Tongue (tissue), 2 donors: Measurements from ENCODE around the gene TACC2. TPM values are rescaled to one million over a fixed set of nuclear protein-coding genes. Genes with fewer than 3 reads are reported as not detected.

Experiments
- DNase-seq: peaks from one replicate; pipeline ENCODE4 v3.0.0-alpha.2; 2015
- total RNA-seq: library from RNA; depleted of rRNA; stranded (reverse); fragments of >200 nt; gene quantifications from one replicate; pipeline ENCODE4 v1.2.3, GENCODE V29; 2014

TACC2 gene
- total RNA-seq, 1 donor from 2014 or later: 128 TPM

DNA sequence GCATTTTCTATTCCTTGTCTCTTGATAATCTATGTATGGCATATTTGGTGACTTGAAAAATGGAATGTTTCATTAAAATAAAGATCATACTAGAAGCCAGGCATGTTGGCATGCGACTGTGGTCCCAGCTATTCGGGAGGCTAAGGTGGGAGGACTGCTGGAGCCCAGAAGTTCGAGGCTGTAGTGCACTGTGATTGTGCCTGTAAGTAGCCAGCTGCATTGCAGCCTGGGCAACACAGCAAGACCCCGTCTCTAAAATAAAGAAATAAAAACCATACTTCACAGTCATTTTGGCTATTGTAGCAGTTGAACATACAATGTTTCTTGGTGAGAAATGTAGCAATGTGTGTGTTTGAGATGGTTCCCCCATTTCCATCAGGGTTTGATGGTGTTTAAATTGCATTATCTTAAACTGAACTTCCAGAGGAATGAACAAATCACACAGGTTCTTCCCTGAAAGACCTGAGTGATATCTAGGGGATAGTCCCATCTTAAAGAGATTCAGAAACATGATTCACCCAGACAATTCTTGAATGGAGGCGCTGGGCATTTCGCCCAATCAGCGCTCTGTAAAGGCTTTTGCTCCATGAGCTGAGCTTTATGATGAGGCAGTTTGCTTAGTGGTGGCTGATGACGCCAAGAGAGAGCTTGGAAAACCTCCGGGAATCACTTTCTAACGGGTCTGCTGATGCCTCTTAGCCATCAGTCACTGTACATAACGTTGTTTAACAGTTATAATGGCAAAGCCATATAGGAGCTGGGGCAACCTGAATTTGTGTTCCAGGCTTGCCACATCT, 262.7 kb downstream of the TACC2 start:
- DNase-seq: no peak

DNA sequence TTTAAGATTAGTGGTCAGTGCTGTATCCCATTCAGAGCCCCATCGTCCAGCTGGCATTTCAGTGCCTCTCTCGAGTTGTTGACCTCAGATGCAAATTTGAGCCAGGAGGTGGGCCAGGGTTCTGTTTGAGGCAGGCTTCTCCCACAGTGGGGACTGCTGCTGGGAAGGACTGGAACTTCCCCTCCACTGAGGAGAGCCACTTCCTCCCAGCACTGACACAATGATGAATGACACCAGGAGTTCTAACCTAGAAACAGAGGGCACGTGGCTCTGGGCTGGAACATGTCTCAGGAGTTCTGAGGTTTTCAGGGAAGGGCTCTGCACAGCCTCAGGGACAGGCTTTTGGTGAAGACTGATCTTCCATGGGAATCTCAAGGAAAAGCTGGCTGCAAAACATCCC, 263.8 kb downstream of the TACC2 start:
- no peak for DNase-seq

DNA sequence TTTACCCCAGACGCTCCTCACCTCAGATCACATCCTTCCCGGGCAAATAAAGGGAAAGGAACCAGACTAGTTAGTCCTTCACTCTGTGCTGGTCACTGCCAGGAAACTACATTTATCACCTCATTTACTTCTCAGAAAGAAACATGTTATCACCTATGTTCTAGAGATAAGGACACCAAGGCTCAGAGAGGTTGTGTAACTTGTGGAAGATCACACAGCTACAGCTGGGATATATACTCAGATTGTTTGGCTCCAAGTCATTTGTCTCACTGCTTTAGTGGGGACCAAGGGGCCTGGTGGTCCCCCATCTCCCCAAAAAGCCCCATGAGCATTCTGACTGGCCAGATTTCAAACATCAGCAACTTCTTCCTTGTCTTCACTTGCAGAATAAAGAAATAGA, 264.6 kb downstream of the TACC2 start:
- no peak for DNase-seq

DNA sequence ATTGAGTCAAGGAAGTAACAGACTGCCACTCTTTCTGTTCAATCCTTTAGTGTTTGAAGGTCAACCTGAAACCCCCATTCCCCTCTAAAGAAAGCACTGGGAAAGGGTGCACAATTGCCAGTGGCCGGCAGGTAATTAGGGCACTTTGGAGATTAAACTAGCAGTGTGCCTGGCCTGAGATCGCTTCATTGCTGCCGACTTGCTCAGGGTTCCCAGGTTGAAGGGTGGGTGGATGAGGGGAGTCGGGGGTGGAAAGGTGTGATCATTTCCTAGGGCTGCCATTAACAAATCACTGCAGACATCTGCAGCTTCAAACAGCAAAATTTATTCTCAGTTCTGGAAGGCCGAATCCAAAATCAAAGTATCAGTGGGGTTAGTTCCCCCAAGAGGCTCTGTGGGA, 265.9 kb downstream of the TACC2 start:
- DNase-seq: no peak

DNA sequence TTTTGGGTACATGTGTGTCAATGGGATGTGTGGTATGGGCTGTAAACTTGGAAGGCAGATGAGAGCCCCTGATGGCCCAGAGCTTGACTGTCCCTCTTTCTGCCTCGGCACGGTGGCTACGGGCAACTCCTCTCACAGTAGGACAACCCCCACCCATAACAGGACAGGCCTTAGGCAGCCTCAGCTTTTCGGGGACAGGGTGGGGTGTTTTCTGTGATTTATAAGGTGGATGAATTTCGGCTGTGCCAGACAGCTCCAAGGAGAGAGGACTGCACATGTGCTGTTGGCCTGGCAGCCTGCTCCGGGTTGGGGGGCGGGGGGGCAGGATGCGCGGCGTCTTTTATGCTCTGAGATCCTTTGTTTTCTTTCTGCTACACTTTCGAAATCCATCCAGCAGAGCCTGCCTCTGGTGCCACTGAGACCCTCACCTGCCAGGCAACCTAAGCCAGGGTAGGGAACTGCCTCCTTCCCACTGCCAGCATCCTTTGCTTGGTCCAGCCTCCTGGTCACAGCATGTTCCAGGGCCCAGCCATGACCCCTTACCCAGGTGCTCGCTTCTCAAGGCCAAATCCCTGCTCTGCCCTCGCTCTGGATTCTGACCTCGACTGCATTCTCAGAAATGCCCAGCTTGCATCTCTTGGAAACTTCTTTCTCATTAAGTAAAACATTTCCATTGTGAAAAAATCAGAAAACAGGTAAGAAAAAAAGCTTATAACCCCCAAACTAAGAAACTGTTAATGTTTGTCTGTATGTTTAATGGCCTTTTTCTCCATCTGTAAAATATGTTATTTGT, 266.7 kb downstream of the TACC2 start:
- no peak for DNase-seq

DNA sequence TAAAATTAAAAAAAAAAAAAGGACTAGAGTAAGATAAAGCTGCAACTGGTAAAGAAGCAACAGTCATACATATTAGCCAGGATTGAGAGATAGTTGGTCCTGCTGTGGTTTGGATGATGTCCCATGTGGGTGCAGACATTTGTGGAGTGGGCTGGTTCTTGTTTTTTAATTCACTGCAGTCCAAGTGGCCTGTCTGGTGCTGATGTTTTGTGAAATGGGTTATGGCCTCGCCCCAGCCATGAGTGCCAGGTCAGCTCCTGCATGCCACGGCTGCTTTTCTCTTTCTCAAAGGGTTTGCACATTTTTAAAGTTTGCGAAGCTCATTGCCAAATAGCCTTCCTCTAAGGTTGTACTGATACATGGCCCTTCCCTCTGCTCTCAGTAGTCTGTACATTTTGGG, 268.1 kb downstream of the TACC2 start:
- no peak for DNase-seq

DNA sequence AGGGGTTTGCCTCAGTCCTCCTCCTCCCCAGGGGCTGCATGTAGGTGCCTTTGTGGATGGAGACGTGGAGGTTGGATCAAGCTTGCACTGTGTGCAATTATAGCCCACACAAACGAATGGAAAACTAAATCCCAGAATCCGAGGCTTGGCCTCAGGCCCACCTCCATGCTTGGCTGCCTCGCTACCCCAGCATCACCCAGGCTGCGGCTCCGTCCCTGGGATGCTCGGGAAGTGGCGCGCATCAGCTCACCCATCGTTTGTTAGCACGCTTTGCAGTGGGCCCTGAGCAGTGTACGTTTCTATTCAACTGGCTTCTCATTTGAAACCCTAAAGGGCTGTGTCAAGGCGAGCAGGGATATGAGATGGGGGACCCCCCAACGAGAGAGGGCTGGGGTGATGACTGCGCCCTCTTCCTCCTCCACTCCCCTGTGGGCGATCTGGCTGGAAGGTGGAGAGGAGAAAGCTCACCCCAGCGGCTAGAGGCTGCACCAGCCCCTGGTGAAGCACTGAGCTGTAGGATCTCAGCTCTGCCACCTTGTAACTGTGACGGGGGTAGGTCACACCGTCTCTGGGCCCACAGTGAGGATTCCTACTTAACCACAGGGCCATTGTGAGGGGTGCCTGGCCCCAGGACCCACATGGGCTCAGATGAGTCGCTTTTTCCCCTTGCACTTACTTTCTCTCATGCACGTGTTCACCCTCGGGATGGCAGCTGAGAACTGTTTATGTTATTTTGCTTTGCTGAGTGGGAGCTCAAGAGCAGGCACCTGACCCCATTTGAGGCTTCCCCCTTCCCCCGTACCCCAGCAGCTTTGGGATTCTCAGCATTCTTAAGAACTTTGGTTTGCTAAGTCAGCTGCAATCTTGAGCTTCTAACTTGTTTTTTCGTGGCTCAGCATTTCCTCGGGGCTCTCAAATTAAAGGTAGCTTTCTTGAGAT, 269.4 kb downstream of the TACC2 start:
- peak; percentile 32 for DNase-seq

DNA sequence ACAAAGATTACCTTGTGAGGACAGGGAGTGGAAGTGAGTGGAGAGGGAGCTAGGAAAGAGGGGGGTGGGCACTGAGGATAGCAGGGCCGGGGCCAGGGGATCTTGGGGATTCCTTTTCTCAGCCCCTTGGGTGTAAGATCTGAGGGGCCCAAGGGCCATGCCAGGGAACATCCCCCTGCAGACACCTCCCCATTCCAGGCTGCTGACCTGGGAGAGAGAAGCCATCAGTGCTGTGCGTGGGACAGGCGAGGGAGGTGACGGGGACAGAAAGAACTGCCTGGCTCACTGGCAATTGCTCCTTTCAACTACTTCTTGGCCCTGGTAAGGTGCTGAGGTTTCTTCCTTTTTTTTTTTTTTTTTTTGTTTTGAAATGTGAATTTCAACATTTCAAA, 270.1 kb downstream of the TACC2 start:
- DNase-seq: no peak

DNA sequence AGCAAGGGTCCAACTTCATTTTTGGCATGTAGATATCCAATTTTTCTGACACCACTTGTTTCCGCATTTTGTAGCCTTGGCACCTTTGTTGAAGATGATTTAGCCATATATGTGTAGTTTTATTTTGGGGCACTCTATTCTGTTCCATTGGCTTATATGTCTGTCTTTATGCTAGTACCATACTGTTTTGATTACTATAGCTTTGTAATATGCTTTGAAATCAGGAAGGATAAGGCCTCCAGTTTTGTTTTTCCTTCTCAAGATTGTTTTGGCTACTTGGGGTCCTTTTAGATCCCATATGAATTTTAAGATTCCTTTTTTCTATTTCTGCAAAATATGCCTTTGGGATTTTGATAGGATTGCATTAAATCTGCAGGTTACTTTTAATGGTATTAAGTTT, 272.6 kb downstream of the TACC2 start:
- DNase-seq: no peak

DNA sequence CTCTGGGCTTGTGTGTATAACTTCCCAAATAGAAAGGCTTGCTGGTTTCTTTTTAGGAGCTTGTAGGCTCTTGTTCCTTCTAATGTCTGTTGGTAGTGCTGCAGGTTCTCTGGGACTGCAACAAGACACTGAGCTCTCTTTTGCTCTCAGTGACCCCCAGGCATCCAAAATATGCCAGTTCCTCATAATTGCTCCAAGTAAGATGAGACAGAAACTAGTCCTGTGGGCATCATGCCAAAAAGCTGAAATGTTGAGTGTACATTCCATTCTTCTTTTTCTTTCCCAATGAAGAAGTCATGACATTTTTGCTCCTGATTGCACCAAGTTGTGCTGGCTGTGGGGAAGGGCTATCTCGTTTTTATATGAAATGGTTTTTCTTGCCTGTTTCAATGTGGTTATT, 275.0 kb downstream of the TACC2 start:
- DNase-seq: peak; percentile 61

DNA sequence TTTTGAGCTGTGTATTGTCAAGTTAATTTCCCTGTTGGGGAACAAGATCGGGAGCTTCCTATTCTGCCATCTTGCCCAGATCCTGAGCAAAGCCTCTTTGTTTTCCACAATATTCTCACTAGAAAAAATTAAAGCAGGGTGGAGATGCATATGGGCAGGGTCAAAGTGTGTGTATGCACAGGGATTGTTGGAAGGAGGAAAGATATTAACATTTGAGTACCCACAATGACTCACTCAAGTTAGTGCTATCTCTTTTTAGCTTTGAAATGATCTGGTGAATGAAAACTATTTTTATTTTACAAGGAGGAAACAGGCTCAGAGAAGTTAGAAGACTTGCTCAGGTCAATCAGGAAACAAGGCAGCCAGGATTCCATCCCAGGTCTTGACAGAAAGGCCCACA, 275.5 kb downstream of the TACC2 start:
- DNase-seq: no peak

DNA sequence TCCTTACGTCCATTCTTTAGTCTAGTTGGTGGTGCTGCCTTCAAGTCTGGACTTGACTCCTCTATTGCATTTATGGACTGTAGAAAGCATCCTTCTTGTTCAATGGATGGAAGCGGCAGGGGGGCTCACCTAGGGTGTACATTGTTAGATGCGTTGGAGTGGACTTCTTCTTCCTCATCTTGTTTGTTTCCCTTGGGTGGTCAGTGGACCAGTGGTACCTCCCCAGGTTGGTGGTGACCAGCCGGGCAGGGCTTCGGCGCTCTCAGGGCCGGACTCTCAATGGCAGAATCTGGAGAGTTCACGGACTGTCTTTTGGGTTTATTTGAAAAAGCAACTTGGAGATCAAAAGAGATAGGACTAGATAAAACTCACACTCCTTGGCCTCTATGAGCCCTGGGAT, 276.0 kb downstream of the TACC2 start:
- DNase-seq: no peak

DNA sequence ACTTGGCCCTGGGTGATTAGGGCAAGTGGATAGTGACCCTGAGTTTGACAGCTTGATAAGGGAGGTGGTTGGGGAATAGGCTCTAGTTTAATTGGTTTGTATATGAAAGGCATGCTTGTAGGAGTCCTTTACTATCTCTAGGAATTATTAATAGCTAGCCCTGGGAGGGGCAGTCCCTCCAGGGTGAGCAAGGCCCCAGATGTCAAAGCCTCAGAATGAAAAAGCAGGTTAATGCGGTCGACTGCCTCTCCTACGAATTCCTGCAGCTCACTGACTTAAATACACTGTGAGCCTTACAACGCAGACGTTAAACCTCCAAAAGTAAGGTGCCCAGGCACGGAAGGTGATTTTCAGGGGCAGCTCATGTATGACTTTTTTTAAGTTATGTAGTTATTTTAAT, 276.9 kb downstream of the TACC2 start:
- DNase-seq: no peak

DNA sequence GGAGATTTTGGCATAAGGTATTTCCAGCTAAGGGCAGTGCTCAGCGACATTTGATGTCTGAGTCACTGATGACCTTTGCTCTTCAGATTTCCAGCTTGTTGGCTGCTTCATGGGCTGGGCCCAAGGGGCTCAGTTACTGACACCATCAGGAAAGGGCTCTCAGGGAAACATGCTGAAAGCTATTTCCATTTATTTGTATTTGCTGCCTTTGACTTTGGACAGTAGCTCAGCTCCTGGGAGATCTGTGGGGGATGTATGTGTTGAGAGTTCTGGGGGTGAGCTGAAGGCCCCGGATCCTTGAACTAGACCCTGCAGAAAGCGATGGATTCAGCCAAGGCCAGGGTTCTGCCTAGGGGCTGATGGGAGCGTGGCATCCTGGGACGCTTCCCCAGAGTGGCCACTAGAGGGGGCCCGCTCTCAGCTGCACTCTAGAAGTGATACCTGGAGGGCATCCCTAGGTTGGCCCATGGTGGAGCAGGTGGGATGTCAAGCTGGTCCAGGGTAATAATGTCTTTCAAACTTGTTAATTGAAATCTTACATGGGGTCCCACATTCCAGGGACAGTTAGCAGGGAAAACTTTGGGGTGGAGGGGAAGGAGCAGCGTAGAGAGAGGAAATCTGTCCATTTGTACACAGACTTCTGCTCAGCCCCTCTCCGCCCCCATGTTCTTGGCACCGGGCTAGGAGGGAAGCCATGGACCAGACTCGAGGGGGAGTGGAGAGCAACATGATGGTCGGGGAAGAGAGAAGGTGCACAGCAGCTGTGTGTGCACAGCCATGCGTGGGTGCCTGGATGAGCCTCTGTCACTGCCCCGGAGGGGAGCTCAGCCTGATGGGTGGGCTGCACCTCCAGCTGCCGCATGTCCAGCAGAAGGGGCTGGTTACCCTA, 279.1 kb downstream of the TACC2 start:
- peak; percentile 60 for DNase-seq

DNA sequence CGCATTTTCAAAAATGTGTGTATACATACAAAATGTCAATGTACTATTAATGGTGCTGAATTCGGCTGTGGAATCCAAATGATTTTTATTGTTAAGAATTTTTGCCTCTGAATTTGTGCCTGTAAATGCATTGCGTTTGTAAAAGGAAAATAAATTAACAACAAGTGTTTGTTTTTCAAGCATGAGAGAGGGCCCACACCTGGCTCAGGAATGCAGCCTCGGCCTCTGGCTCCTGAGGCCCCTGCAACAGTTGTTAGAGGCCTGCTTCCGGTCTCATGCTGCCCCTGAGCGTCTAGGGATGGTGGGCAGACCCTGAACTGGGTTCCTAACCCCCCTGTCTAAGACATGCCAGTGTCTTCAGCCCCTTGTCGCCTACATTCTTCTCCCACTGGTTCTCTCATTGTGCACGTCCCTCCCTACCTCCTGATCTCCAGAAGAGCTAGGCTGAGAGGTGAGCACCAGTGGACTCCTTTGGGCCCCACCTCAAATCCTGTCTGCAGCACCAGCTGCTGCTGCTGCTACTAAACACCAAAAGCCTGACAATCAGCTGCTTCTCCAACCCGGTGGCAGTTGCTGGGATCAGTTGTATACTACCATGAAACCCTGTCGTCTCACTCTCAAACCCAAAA, 280.2 kb downstream of the TACC2 start:
- no peak for DNase-seq

DNA sequence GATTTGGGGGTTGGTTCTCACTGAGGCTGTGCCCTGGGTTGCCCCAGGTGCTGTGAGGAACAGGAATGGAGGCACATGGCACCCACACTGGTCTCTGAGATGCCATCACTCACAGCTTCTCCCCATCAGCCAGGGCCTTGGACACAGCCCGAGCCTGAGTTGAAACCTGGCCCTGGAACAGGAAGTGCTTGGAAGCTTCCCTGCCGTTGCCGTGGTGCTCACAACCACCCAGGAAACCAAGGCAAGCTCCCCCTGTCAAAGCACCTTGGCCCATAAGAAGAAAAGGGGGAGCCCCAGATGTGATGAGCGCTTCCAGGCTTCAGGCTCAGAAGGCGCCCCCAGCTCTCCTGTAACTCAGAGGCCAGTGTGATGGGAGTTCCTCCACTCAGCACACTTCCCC, 282.1 kb downstream of the TACC2 start, which contains the start of gene BTBD16:
Gene BTBD16, plus strand, starts transcription at position 221 of the 400 bp plus-strand sequence. CDS start 3,786 bp downstream, outside the sequence.
- no peak for DNase-seq

DNA sequence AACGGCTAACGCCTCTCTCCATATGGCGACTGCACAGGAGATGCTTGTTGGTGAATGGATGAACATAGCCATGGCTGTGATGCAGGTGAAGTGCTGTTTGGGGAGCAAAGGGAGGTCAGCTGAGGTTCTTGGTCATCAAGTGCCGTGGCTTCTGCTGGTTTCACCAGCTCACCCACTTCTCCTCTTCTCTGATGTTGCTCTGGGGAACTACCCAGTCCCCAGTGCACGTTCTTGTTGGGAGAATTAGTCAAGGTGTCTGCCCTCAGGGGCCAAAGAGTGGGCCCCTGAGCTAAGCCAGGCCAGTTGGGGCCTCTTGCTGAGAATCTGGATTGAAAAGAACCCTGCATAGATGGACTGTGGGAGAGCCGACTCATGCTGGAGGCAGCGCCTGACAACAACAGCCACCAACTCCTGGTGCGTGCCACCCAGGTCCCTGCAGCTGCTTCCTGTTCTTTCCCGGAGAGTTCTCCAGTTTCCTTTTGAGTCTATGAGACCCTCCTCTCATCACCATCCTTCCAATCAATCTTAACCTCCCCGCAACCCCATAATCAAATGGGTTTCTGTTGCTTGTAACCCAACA, 285.1 kb downstream of the TACC2 start:
- no peak for DNase-seq

DNA sequence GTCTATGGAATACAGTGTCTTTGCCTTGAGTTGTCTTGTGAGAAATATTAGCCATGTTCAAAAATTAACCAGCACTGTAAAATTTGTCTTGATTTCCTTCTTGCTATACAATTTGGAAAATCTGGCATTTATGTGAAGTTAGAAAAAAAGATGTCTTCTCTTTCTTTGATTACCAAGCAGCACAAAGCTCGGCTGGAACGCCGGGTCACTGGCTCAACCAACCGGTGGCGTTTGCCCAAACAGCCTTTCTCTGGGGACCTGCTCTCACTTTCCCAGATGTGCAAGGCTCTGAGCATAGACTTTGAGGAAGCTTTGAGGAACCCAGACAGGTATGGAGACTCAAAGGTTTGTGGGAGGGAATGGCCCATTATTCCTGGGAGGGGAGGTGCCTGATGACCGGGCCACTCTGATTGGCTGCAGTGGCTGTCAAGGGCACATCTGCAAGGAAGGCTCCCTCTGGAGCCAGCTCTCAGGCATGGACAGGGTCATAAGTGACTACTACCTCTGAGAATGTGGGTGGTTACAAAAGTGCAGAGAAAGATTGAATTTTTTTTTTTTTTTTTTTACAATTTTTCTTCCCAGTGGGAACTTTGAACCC, 287.7 kb downstream of the TACC2 start:
- no peak for DNase-seq

DNA sequence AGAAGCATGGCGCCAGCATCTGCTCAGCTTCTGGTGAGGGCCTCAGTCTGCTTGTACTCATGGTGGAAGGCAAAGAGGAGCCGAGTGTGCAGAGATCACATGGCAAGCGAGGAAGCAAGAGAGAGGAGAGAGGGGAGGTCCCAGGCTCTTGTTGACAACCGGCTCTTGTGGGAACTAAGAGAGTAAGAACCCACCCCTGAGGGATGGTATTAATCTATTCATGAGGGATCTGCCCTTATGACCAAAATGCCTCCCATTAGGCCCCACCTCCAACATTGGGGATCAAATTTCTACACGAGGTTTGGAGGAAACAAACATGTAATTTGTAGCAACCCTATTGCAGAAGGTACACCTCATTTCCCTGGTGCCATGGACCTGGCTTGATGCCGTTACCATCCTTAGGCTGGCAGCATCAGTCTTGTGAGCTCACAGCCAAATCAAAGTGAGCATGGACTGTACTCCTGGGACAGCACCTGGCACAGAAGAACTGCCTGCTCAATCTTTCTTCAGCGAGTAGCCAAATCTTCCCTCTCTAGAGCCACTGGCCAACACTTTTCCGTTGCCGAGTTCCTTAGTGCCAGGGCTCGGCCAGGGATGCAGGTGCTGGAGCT, 288.7 kb downstream of the TACC2 start:
- no peak for DNase-seq

DNA sequence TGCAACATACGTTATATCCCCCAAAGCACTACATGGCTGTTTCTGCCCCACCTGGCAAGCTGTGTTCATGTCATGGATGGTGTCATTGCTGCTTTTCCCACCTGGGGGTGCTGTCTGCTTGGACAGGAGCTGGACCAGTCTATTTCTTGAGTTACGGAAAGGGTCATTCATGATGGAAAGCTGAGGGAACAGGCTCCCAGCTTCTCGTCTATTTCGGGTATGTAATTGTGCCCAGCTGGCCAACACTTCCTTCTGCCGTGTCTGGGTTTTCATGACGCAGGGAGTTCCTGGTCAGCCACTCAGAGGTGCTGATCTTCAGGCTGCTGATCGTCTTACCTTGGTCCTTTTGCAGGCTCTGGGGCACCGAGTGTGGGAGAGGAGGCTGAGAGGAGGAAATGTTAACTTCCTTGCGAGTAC, 290.8 kb downstream of the TACC2 start:
- DNase-seq: peak; percentile 82
